ENCODE measurements around the gene NRXN3. TPM values are rescaled to one million over a fixed set of nuclear protein-coding genes. Genes with fewer than 3 reads are reported as not detected.

Gene NRXN3
- total and polyA plus RNA-seq, 2 donors (not counting 1 experiment from before 2014, with no cell fraction given), result not detected

- Histone ChIP-seq H3K9me3 (ENCODE audit: control extremely low read depth in 1 of 3, control insufficient read depth in 2 of 3, insufficient read depth in 1 of 3, low read length in 2 of 3) (no peaks in the 10 kb centered on the region), H3K4me3 (ENCODE audit: control extremely low read depth in 1 of 5, extremely low read depth in 1 of 5, insufficient read depth in 1 of 5, low read depth in 2 of 5, low read length in 4 of 5) (no peak overlapping the region), H3K36me3 (replicated peaks in 1 of 2; ENCODE audit: control extremely low read depth in 1 of 2, control insufficient read depth in 1 of 2, extremely low read depth in 1 of 2, insufficient read depth in 2 of 2, low read length in 1 of 2) (no peaks in the 10 kb centered on the region), H2AFZ (ENCODE audit: insufficient read depth, low read depth, low read length, poor library complexity, severe bottlenecking) (no peak overlapping the region), H3K9ac (ENCODE audit: low read length) (no peak overlapping the region), H3K4me2 (replicated peaks; ENCODE audit: low read depth, low read length, poor library complexity, severe bottlenecking) (no peak overlapping the region), H3K27ac (ENCODE audit: low read length in 2 of 2) (no peak overlapping the region), H4K20me1 (ENCODE audit: control insufficient read depth, insufficient read depth, low read length, poor library complexity, severe bottlenecking) (no peaks in the 10 kb centered on the region), H3K27me3 (replicated peaks in 1 of 4; ENCODE audit: control extremely low read depth in 1 of 4, control insufficient read depth in 3 of 4, insufficient read depth in 4 of 4, low read length in 3 of 4) (no peaks in the 10 kb centered on the region), H3K79me2 (ENCODE audit: control insufficient read depth, insufficient read depth, low read length) (no peaks in the 10 kb centered on the region), H3K4me1 (ENCODE audit: control insufficient read depth in 2 of 2, insufficient read depth in 2 of 2, low read length in 2 of 2) (no peaks in the 10 kb centered on the region)
- H3K27ac Mint-ChIP-seq, result no peak overlapping the region
- DNase-seq, result no peak
- H3K9me3 Mint-ChIP-seq (ENCODE audit: insufficient read depth), result no peaks in the 10 kb centered on the region
- no peaks in the 10 kb centered on the region for H3K27me3 Mint-ChIP-seq
- no peak for TF ChIP-seq CTCF (IDR thresholded peaks at IDR 0.05)
- ChIA-PET POLR2A (no interaction called here), CTCF (interaction anchor here (0.7 kb wide), 1 partner anchor 14 kb away, joined by 3 read pairs; no protein-coding TSS in a partner anchor)
- ATAC-seq (ENCODE audit: low read depth), result no peak
- no peak overlapping the region for H3K4me3 Mint-ChIP-seq
- intact Hi-C loops (cut with micrococcal nuclease), result no loop called here
- H3K4me1 Mint-ChIP-seq, result no peaks in the 10 kb centered on the region
- no CpG with 5 or more reads among the region's 6 CpGs for WGBS (ENCODE audit: insufficient coverage)
These were observed 1654.9 kb downstream of the NRXN3 start for GRCh38 chr14:79825046-79825521.

- Mint-ChIP-seq H3K27me3 (no peaks in the 10 kb centered on the region), H3K4me1 (no peaks in the 10 kb centered on the region), H3K4me3 (no peak overlapping the region), H3K9me3 (ENCODE audit: insufficient read depth) (no peaks in the 10 kb centered on the region), H3K27ac (no peak overlapping the region)
- Histone ChIP-seq H3K4me1 (ENCODE audit: control insufficient read depth in 2 of 2, insufficient read depth in 2 of 2, low read length in 2 of 2) (no peaks in the 10 kb centered on the region), H3K36me3 (replicated peaks in 1 of 2; ENCODE audit: control extremely low read depth in 1 of 2, control insufficient read depth in 1 of 2, extremely low read depth in 1 of 2, insufficient read depth in 2 of 2, low read length in 1 of 2) (no peaks in the 10 kb centered on the region), H3K9me3 (ENCODE audit: control extremely low read depth in 1 of 3, control insufficient read depth in 2 of 3, insufficient read depth in 1 of 3, low read length in 2 of 3) (no peaks in the 10 kb centered on the region), H4K20me1 (ENCODE audit: control insufficient read depth, insufficient read depth, low read length, poor library complexity, severe bottlenecking) (no peaks in the 10 kb centered on the region), H3K4me2 (replicated peaks; ENCODE audit: low read depth, low read length, poor library complexity, severe bottlenecking) (no peak overlapping the region), H3K27ac (ENCODE audit: low read length in 2 of 2) (no peak overlapping the region), H3K79me2 (ENCODE audit: control insufficient read depth, insufficient read depth, low read length) (no peaks in the 10 kb centered on the region), H3K27me3 (replicated peaks in 1 of 4; ENCODE audit: control extremely low read depth in 1 of 4, control insufficient read depth in 3 of 4, insufficient read depth in 4 of 4, low read length in 3 of 4) (no peaks in the 10 kb centered on the region), H2AFZ (ENCODE audit: insufficient read depth, low read depth, low read length, poor library complexity, severe bottlenecking) (no peak overlapping the region), H3K4me3 (ENCODE audit: control extremely low read depth in 1 of 5, extremely low read depth in 1 of 5, insufficient read depth in 1 of 5, low read depth in 2 of 5, low read length in 4 of 5) (no peak overlapping the region), H3K9ac (ENCODE audit: low read length) (no peak overlapping the region)
- TF ChIP-seq EZH2 (IDR thresholded peaks at IDR 0.05; ENCODE audit: borderline replicate concordance, insufficient read depth, low read depth, low read length, poor library complexity, severe bottlenecking), result no peak
- TF ChIP-seq CTCF (IDR thresholded peaks at IDR 0.05), result no peak
- no peak for ATAC-seq (ENCODE audit: low read depth)
- WGBS (ENCODE audit: insufficient coverage), result no CpG with 5 or more reads among the region's 2 CpGs
- POLR2A ChIA-PET, result no interaction called here
- CTCF ChIA-PET, result no interaction called here
- intact Hi-C loops (cut with micrococcal nuclease), result no loop called here
- DNase-seq, result no peak
These were observed 1656.2 kb downstream of the NRXN3 start for GRCh38 chr14:79826362-79826761.
